Measurements from ENCODE around the gene WNT7B. TPM values are rescaled to one million over a fixed set of nuclear protein-coding genes. Genes with fewer than 3 reads are reported as not detected.

WNT7B gene
- total RNA-seq, 4 donors from 2014 or later: 0.41 TPM; not detected in 3

- no peak for TF ChIP-seq CTCF (IDR thresholded peaks at IDR 0.05)
- no peak for TF ChIP-seq POLR2A (IDR thresholded peaks at IDR 0.05)
- intact Hi-C loops (cut with DNase I; ENCODE audit: low total_unique reads): no loop called here
- peak overlapping the region in 1 of 2 donors; percentile 14 for H3K27ac ChIP-seq
- no peak for DNase-seq
- no peak overlapping the region for H3K4me3 ChIP-seq
- H3K4me1 ChIP-seq: peaks cover 0 to 21% of the 10 kb centered on the region in 2 donors
- no peaks in the 10 kb centered on the region for H3K27me3 ChIP-seq
- H3K9me3 ChIP-seq: no peaks in the 10 kb centered on the region
- no peaks in the 10 kb centered on the region for H3K36me3 ChIP-seq
Observed at GRCh38 chr22:46001046-46001425, 24.1 kb upstream of the WNT7B start.

DNA sequence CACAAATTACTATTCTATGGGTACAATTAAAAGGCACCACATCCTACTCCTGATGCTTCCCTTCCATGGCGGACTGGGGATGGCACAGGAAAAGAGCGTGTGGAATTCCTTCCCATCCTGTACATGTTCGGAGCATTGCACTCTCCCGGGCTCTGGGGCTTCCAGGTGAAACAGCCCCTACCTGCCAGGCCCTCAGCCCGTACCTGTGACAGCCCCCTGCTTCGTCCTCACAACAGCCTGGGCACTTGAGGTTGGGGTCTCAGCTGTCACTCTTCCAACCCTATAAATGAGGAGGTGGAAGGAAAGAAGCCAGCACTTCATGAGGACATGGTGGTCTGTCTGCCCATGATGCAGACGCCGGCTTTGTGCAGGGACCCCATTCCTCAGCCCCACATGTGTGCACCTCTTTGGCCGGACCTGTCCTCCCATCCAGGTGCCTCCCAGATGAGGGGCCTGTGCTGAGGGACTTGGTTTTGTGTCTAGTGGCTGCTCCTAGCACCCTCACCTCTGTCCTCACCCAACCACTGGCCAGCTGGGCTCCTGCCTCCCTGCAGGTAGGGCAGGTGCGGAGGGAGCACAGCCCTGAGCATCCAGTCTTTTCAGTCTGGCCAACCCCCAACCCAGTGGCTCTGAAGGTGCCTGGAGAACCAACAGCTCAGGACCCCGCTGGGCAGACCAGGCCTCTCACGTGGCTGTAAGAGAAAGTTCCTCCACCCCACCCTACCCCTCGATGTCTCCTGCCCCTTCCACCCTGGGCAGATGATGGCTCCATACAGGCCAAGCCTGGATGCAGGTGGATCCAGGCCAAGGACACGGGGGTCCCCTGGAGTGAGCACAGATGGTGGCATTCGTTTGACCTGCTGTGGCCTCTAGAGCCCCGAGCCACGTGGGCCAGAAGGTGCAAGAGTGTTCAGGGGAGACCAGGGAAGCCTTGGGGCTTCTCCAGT lies 23.4 kb upstream of the WNT7B start:
- no peaks in the 10 kb centered on the region for H3K9me3 ChIP-seq
- no peak for TF ChIP-seq POLR2A (IDR thresholded peaks at IDR 0.05)
- no peak for TF ChIP-seq CTCF (IDR thresholded peaks at IDR 0.05)
- intact Hi-C loops (cut with DNase I; ENCODE audit: low total_unique reads): no loop called here
- DNase-seq: no peak
- no peaks in the 10 kb centered on the region for H3K27me3 ChIP-seq
- peaks cover 0 to 22% of the 10 kb centered on the region in 2 donors for H3K4me1 ChIP-seq
- H3K4me3 ChIP-seq: no peak overlapping the region
- peak overlapping the region in 1 of 2 donors; percentile 14 for H3K27ac ChIP-seq
- H3K36me3 ChIP-seq: no peaks in the 10 kb centered on the region

GRCh38 chr22:45999379-45999971 lies 22.5 kb upstream of the WNT7B start:
- Histone ChIP-seq H3K9me3 (no peaks in the 10 kb centered on the region), H3K27ac (peak overlapping the region in 1 of 2 donors; percentile 75), H3K36me3 (no peaks in the 10 kb centered on the region), H3K4me1 (peaks cover 0 to 24% of the 10 kb centered on the region in 2 donors), H3K4me3 (no peak overlapping the region), H3K27me3 (no peaks in the 10 kb centered on the region)
- TF ChIP-seq POLR2A (IDR thresholded peaks at IDR 0.05) (no peak), CTCF (IDR thresholded peaks at IDR 0.05) (no peak)
- no peak for DNase-seq
- intact Hi-C loops (cut with DNase I; ENCODE audit: low total_unique reads): loop anchor here (10.0 kb wide), 1 partner anchor 325 kb away; no protein-coding TSS in a partner anchor

- DNase-seq: no peak
- intact Hi-C loops (cut with DNase I; ENCODE audit: low total_unique reads): loop anchor here (10.0 kb wide), 1 partner anchor 326 kb away; no protein-coding TSS in a partner anchor
- Histone ChIP-seq H3K27ac (peak overlapping the region; percentile 72 to 75), H3K4me3 (no peak overlapping the region), H3K27me3 (no peaks in the 10 kb centered on the region), H3K4me1 (peaks cover 0 to 24% of the 10 kb centered on the region in 2 donors), H3K36me3 (no peaks in the 10 kb centered on the region), H3K9me3 (no peaks in the 10 kb centered on the region)
- TF ChIP-seq CTCF (IDR thresholded peaks at IDR 0.05) (no peak), POLR2A (IDR thresholded peaks at IDR 0.05) (no peak)
Observed at GRCh38 chr22:45998638-45999378, 21.8 kb upstream of the WNT7B start.
